Activated CD8-positive, alpha-beta memory T cell treated with anti-CD3 and anti-CD28 coated beads, Interleukin-2, amount 50 U/mL, for 48 hours (primary cell): ENCODE data around the gene DENND1A.

Source experiments
- DNase-seq: peaks from one replicate; pipeline ENCODE4 v3.0.0-alpha.2; 2020

The DENND1A gene

DNA sequence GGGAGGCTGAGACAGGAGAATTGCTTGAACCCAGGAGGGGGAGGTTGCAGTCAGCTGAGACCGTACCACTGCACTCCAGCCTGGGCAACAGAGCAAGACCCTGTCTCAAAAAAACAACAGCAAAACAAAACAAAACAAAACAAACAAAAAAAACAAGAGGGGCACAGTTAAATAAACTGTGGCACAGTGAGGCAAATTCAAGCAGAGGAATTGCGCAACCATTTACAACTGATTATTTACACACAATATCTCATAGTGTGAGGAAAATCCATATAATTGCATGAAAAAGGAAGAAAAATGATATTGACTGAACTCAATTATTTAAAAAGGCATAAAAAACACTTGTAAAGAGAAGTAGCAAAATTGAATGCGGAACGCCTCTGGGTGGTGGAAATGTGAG, 412.4 kb downstream of the DENND1A start:
- DNase-seq: no peak

DNA sequence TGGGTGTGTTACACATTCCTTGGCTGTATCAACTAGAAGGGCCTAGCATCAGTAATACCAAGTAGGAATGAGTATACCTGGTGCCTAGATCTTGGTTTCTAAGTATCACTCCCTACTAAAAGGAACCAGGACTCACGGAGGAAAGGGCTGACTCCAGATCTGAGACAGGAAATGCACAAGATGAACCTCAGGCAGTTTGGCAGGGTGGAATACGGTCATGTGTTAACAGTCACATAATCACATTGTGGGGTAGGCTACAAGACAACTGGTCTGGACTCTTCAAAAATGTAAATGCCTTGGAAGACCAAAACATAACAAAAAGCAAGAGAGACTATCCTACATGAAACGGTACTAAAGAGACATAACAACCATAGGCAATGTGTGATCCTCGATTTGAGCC, 415.2 kb downstream of the DENND1A start:
- no peak for DNase-seq

DNA sequence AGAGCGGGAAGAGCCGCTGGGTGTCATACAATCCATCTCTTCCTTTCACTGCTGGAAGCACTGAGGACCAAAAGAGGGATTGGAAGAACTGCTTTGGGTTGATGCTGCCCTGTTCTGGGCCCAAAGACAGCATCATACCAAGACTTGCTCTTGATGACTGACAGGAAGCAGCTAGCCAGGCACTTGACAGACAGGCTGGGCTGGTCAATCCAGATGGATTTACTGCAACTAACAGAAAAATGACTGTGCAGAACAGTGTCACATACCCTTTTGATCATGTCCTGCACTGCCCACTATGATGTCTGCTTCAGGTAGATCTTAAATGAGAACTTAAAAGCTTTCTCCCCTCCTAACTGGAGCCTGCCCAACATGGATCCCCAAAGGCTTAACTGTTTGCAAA, 416.4 kb downstream of the DENND1A start:
- DNase-seq: no peak

DNA sequence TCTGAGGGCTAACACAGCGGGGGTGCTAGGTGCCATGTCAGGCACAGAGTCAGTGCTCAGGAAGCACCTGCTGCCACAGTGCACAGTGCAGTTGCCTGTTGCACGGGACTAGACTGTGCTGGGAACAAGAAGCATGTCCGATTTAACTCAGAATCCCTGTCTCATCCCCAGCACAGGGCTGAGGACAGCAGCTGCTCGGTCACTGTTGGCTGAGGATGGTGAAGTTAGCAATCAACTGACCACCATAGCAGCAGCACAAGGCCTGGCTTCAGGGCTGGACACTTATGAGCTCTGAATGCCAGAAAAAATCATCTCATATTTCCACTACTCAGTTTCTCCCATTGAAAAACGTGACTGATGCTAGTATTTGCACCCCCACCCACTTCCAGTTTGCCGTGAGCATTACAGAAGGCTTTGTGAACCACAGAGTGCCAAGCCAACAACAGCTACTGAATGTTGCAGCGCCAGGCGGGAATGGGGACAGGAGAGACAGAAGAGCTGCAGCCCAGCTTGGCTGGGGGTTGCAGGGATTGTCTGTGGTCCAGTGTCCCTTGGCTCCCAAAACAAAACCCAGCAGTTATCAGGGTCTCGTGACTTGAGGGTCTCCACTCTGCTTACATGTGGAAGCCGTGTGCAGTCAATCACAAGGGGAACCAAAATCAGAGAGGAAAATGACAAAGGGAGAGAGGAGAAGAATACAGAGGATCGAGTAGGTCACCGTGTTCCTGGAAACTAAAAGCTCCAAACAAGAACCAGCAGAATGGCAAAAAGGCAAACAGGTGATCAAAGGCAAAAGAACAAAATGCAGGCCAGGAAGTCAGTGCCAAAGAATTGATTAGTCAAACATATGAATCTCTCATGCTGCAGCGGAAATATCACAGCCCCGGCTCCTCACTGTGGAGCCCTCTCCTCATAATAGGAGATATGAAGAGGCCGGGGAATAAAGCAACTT, 418.3 kb downstream of the DENND1A start:
- DNase-seq: no peak

DNA sequence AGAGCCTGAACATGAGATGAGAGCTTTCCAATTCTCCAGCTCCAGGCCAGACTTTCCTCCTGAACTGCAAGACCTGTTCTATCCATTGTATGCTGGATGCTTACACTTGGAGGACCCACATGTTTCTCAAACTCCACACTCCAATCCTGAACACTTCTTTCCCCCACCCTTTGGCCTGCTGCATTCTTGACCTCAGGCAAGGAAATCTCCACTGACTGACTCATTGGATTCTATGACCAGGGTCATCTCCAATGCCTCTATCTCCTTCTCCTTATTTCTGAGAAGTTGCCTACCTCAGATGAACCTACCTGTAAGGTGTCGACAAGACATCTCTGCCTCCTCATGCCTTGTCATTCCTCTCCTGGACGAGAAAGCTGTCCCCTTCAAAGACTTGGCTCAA, 420.3 kb downstream of the DENND1A start:
- no peak for DNase-seq

DNA sequence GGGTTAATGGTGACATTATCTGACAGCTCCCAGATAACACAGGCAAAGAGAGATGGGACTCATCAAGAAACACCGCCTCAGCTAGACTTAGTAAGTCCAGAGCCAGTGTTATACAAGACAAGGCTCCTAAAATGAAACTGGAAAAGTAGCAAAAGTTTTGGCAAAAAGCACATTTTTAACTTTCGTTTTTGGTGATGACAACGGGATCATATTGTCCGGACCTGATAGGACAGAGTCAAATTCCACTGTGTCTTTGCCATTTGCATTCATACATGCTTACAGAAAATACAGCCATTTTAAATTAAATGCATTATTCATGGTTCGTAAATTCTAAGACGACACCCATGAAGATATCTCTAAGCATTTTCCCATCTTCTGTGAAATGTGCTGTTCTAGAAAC, 421.9 kb downstream of the DENND1A start:
- DNase-seq: no peak

DNA sequence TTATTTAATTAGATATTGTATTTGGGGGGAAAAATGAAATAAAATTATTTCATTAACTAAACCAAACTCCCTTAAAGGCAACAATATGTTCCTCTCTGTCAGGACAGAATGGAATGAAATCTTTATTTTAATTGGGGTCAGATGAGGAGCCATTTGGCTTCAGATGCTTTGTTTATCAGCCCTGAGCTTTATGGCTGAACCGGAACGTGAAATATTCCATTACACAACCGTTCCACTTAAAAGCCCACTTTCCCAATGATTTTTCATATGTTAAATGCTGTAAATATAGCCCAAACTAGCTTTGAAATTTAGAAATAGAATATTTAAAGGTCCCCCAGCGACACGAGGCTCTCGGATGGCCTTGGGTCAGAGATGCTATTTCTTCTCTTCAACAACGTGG, 424.4 kb downstream of the DENND1A start:
- no peak for DNase-seq

DNA sequence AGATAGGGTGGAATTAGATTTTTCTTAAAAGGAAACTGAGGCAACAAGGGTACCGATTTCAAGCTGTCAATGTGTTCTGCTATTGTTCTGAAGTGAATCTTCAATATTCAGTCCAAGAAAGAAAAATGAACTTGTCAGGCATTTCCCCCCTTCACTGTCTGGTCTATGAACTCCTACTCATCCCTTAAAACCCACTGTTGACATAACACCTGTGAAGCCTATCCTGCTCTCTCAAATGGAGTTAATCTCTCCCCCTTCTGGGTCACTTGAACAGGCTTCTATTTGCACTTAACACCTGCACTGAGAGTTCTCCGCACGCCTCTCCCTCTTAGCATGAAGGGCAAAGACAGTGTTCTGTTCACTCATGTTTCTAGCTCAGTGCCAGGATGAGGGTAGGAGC, 429.6 kb downstream of the DENND1A start:
- DNase-seq: no peak

DNA sequence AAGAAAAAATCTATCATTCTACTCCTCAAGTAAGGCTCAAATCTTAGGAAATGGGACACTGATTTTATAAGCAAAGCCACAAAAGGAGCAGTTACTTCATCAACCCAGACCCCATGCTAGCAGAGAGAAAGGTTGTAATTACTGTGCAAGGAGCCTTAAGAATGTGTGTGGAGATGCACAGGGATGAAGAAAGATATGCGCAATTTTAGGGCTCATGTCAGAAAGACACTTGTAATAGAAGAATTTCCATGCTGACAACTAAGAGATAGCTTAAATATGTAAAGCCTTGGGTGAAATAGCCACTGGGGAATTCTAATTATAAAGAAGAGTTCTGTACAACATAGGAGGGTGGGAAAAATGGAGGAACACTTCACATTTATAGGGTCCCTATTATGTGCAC, 432.1 kb downstream of the DENND1A start:
- DNase-seq: no peak

DNA sequence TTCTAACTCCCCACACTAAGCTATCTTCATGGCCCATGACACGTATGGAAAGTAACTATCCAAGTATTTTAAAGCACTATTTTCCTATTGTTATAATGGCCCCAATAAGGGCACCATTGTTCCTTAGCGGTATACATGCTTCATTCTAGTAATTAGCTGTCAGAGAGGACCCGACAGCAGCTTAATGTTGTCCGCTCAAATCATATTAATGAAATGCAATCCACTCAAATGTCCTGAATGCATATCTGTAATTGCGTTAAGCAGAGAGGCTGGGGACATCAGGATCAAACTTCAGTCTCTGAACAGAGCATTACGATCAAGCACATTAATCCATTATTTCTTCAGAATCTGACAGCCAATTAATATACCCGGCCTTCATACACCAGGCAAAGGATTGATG, 434.2 kb downstream of the DENND1A start:
- no peak for DNase-seq

DNA sequence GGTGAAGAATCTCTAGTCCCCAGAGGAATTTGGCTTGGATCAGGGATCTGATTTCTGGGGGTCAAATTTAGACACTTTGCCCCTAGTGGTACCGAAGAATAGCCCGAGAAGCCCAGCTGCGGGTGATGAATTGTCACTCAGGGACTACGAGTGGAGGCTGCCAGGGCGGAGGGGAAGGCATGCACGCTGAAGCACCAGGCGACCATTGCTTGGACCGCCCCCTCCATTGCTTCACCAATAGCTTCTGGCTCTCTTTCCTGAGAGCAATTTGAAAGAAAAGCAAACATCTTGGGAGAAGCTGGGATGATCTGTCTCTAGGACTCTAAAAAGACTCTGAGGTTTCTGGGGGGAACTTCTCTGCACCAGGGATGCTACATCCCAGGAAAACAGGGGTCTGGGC, 436.3 kb downstream of the DENND1A start:
- no peak for DNase-seq

DNA sequence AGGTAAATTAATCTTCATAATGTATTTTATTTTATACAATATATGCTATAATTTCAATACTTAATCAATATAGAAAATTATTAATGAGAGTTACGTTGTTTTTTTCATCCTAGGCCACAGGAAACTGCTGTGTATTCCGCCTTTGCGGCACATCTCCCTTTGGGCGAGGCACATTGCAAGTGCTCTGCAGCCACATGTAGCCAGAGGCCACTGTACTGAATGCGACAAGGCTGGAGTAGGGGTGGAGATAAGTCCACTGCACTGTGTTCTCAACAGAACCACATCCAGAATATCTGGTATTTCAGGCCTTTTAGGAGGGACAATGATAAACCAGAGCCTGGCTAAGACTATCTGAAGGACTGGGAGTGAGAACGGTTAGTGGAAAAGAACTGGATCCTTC, 439.2 kb downstream of the DENND1A start:
- no peak for DNase-seq

DNA sequence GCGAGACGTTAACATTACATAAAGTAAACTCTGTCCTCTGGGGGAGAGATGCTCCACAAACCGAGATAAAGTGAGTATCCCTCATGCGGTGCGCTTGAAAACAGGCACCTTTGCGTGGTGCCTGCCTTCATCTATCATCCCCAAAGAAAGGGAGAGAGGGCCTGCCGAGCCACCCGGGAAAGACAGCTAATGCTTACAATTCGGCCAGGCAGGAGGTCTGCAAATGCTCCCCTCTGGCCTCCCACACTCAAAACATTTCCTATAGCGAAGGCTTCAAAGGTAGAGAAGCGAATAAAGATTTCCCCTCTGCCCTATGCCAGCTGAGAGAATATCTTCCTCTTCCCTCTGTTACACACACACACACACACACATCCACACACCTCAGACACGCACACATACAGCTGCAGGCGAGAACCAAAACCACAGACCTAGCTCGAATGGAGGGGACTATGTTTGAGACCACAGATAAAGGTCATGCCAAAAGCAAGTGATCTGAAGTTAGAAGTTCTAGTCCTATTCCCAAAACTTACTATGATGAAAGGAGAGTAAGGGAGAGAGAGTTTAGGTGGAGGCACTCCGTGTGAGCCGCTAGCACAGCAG, 441.1 kb downstream of the DENND1A start:
- no peak for DNase-seq

DNA sequence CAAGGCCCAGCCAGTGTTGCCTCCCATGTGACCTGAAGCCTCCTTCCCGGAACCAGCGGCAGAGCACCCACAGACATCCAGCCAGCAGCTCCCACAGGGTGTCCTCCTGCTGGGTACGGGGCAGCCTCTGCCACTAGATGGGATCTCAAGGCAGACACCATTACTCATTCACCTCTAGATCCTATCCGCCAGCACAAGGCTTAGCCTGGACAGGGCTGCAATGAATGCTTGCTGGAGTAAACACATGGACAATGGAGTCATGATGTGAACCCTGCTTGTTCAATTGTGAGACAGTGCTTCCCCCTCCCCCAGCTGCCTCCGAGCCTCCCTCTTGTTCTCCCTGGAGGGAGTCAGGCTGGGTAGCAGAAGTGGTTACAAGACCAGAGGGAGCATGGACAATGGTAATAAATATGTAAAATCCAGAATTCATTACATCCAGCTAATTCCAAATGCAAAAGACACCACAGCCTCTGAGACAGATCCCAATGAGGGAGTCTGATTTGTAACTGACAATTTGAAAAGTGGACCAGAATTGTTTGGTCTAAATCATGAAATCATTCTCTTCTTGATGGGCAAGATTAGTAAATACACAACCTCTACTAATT, 441.9 kb downstream of the DENND1A start:
- DNase-seq: no peak

DNA sequence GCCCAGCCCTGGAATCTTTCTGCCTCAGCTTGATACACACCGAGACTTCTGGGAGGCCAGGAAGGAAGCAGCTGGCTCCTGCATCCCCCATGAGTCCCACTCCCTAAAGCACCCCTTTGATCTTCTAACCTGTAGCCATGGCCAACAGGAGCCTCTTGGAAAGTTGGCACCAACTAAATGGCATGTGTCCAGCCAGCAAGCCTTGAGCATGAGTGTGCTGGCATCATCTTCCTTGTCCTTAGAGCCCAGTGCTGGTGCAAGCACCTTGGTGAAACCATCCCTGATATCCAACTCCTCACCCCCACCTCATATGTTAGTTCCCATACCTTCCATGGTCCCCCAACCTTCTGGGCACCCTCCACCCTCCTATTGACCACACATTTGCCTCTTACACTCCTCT, 443.5 kb downstream of the DENND1A start:
- DNase-seq: no peak

DNA sequence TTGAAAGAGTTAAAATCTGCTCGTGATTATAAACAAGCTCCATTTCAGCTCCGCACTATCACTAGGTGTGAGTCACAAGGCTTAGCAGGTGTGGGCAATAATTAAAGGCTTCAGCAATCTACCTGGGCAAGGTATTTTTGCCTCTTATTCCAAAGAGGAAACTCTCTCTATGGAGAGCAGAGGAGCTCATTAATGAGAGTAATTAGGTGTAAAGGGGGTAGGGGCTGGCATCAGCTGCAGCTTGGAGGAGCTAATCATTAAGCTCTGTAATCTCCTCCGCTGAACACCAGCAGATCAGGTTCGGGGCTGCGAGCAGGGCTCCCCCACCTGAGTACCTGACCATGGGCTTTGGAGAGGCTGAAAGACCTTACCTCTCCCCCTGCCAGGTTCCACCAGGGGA, 444.7 kb downstream of the DENND1A start:
- no peak for DNase-seq

DNA sequence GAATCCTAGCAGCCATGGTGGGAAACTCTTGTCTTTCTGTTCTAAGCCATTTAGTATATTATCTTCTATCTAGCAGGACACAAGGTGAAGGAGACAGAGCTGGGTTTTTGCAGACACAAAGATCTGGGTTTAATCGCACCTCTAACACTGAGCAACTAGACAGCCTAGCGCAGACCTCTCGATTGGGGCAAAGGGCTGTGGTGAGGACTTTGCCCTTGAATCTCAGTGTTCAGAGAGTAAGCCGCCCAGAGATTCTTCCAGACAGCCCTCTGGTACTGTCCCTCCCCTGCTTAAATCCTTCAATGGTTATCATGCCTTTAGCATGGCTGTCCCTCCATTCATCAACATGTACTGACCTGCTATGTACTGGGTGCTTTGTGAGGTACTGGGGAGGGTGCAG, 445.8 kb downstream of the DENND1A start:
- no peak for DNase-seq

DNA sequence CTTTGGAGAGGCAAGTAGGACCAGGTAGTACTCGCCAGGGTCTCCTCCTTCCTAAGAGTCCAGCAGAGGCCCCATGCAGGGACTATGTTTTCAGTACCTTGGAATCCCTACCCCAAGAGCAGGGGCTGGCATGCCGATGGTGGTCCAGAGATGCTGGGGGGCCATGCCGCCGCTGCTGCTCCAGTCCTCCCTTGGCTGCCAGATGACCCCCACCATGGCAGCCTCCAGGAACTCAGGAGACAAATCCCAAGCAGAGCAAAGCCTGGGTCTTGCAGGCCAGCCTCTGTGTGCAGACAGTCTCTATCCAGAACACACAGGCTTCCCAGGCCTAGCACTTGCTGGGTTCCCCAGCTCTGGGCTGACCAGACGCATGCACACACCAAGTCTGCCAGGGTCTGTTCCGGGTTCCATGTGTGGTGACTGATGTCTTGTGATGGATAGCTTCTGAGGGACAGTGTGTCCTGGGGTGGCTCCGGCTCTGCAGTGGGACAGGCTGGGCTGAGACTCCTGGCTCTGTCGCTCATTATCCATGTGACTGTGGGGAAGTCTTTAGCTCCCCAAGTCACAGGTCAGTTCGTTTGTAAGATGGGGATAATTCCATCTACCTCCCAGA, 446.6 kb downstream of the DENND1A start:
- DNase-seq: no peak

DNA sequence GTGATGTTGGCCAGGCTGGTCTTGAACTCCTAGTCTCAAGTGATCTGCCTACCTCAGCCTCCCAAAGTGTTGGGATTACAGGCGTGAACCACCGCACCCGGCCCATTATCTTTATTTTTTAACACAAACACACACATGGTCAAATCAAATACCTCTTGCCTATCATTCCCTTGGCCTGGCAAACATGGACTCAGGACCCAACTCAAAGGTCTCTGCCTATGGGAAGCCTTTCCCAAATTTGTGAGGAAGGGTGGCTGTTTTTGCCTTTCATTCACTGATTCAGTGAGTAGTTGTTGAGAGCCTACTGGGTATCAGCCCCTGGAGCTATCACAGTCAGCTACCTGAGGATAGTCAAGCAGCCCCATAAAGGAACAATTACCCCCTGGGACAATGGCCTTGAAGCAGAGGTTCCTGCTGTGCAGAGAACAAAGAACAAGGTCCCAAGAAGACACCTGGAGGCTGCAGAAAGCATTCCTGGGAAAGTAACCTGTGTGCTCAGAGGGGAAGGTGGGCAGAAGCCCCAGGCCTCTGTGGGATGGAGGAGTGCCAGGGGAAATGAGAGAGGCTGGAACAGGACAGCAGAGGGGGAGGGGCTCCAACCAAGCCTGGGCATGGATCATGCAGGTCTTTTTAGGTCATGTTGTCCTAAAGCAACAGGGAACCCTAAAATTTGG, 447.5 kb downstream of the DENND1A start:
- DNase-seq: no peak

DNA sequence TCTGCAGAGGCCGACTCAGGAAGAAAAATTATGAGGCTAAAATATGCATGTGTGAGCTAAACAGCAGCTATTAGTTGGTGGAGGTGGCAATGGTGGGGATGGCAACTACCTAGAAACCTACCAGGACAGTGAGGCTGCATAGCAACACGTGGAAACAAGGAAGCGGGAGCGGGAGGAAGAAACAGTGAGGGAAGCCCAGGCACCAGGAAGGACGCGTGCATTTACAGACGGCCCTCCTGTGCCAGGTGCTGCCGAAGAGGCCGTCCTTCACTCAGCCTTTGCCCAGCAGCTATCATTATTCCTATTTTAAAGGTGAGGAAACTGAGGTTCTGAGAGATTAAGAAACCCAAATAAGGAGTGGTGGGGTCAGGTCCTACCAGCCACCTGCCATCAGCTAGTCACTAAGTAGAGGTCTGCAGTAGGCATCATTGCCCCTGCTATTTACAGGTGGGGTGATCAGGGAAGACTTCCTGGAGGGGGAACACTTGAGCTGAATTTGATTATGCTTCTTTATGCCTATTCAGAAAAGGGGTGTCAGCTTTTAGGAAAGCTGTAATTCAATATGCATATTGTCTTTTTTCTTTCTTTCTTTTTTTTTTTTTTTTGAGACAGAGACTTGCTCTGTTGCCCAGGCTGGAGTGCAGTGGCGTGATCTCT, 448.6 kb downstream of the DENND1A start:
- DNase-seq: no peak

DNA sequence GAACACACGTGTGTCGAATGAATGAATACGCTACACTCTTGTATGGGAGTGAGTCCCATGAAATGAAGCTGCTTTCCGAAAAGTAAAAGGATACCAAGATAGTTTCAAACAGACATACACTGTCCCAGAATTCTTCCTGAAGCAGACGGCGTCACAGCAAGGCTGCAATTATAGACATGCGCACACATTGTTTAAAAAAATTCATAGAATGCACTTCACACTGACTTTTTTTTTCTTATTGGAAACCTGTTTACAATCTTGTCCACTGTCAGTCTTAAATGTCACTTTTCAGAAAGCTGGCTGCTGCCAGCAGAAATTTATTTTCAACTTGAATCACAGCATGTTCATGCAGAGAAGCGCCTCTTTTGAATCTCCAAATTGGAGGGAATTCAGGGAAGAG, 449.1 kb downstream of the DENND1A start:
- no peak for DNase-seq

DNA sequence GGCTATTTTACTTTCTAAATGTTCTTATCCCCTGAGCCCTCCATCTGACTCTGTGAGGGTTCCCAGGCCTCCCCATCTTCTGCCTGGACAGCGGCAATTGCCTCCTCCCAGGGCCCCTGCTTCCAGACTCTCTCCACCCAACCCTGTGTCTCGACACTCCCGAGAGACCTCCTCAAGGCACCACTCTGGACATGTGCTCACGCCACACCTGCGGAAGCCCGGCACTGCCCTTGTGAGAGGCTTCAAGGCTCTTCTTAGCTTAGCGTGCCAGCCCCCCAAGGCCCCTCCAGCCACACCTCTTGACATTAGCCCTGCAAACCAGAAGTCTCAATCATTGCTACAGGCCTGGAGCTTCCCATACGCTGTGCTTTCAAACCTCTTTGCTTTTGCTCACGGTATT, 449.8 kb downstream of the DENND1A start:
- no peak for DNase-seq
